PC-3 (cell line): ENCODE measurements around the gene WNK2. TPM values are rescaled to one million over a fixed set of nuclear protein-coding genes. Genes with fewer than 3 reads are reported as not detected.
A peak's percentile ranks its signal among the peaks of the same experiment; 100 is the strongest.

Experiments used
- ATAC-seq: fragments of 200-7000 bp; cut with Tn5 transposase; 2 replicates; pipeline ENCODE4 v1.9.1; 2020; ENCODE audit warnings: mild to moderate bottlenecking, moderate library complexity
- BruUV-seq: library from RNA; stranded (reverse); fragments of 400-500 nt; replicated peaks from 2 replicates; lab custom pipeline; 2021; lab: Mats Ljungman, UMichigan
- CTCF ChIA-PET: fragments of 300-600 bp; sonication (Branson Sonifier 250); formaldehyde crosslinking; loops from one replicate; lab custom pipeline; 2022; ENCODE audit warnings: antibody characterized with exemption; lab: Charles Lee
- POLR2A ChIA-PET: fragments of 300-600 bp; sonication (Branson Sonifier 250); formaldehyde crosslinking; loops from one replicate; lab custom pipeline; 2022; ENCODE audit warnings: antibody characterized with exemption; ENCODE audit not compliant: unreplicated experiment; lab: Charles Lee
- DNase-seq: peaks from one replicate; pipeline ENCODE4 v3.0.0-alpha.2; 2015
- H2AFZ ChIP-seq: fragments of 300-600 bp; sonication (generic); 2 replicates; pipeline ENCODE4 v1.6.0; 2016; ENCODE audit warnings: antibody characterized with exemption, low read length
- H3F3A ChIP-seq: fragments of 300-600 bp; sonication (generic); one replicate; pipeline ENCODE4 v1.6.0; 2017; ENCODE audit warnings: antibody characterized with exemption, low read length, control low read depth, mild to moderate bottlenecking; ENCODE audit not compliant: unreplicated experiment
- H3K27ac ChIP-seq: fragments of 300-600 bp; sonication (generic); 2 replicates; pipeline ENCODE4 v1.5.1; 2016; ENCODE audit warnings: mild to moderate bottlenecking, low read length
- H3K27me3 ChIP-seq: fragments of 300-600 bp; sonication (generic); 2 replicates; pipeline ENCODE4 v1.6.1; 2016; ENCODE audit warnings: low read length, mixed read lengths
- H3K36me3 ChIP-seq: fragments of 300-600 bp; sonication (generic); 2 replicates; pipeline ENCODE4 v1.6.1; 2016; ENCODE audit warnings: low read depth, mixed run types, low read length, mixed read lengths
- H3K4me1 ChIP-seq: fragments of 300-600 bp; sonication (generic); 2 replicates; pipeline ENCODE4 v1.5.1; 2016; ENCODE audit warnings: low read length; ENCODE audit not compliant: insufficient read depth
- H3K4me2 ChIP-seq: fragments of 300-600 bp; sonication (generic); 2 replicates; pipeline ENCODE4 v1.6.0; 2016; ENCODE audit warnings: low read length
- H3K4me3 ChIP-seq: fragments of 300-600 bp; sonication (generic); 2 replicates; pipeline ENCODE4 v1.5.1; 2016; ENCODE audit warnings: mild to moderate bottlenecking, low read length, mixed read lengths
- H3K79me2 ChIP-seq: fragments of 300-600 bp; sonication (generic); 2 replicates; pipeline ENCODE4 v1.6.1; 2017; ENCODE audit warnings: low read length, mixed read lengths
- H3K9ac ChIP-seq: fragments of 300-600 bp; sonication (generic); 2 replicates; pipeline ENCODE4 v1.6.0; 2016; ENCODE audit warnings: mild to moderate bottlenecking, low read length
- H3K9me2 ChIP-seq: fragments of 300-600 bp; sonication (generic); replicated peaks from 2 replicates; pipeline ENCODE4 v1.6.1; 2016; ENCODE audit warnings: mixed run types, low read length, mixed read lengths
- H3K9me3 ChIP-seq: fragments of 300-600 bp; sonication (generic); 2 replicates; pipeline ENCODE4 v1.6.1; 2016; ENCODE audit warnings: low read length, mixed read lengths
- H4K20me1 ChIP-seq: fragments of 300-600 bp; sonication (generic); 2 replicates; pipeline ENCODE4 v1.6.1; 2016; ENCODE audit warnings: low read length, mixed read lengths
- CTCF ChIP-seq: fragments of 300-600 bp; sonication (generic); conservative IDR thresholded peaks from 2 replicates; pipeline ENCODE4 v1.5.1; 2017; ENCODE audit warnings: antibody characterized with exemption, low read depth, mild to moderate bottlenecking, low read length
- EZH2 ChIP-seq: fragments of 300-600 bp; sonication (generic); IDR thresholded peaks from one replicate; pipeline ENCODE4 v1.6.1; 2017; ENCODE audit warnings: antibody characterized with exemption, mild to moderate bottlenecking, low read length; ENCODE audit not compliant: unreplicated experiment
- EZH2phosphoT487 ChIP-seq: fragments of 300-600 bp; sonication (generic); IDR thresholded peaks from 2 replicates; pipeline ENCODE4 v1.6.1; 2018; ENCODE audit warnings: mild to moderate bottlenecking, antibody characterized with exemption, low read length, borderline replicate concordance
- intact Hi-C: fragments of 100-400 bp; cut with micrococcal nuclease; formaldehyde crosslinking; loops from 2 replicates; pipeline ENCODE4 v1.9.0; 2023
- total RNA-seq: library from RNA; depleted of rRNA; stranded (reverse); fragments of >200 nt; gene quantifications from 2 replicates; pipeline ENCODE4 v1.2.3, GENCODE V29; 2014

WNK2 gene
- total RNA-seq, 1 experiment from 2014 or later: 11.7 TPM

- no peaks in the 10 kb centered on the region for H4K20me1 ChIP-seq
- 0 out of 2 replicates have a peak overlapping the region, but pooled peaks have one; percentile 82 for H3K4me2 ChIP-seq
- H3K4me3 ChIP-seq: no peak overlapping the region
- H3K9ac ChIP-seq: no peak overlapping the region
- BruUV-seq: no TSS peak
- no peaks in the 10 kb centered on the region for H3K9me2 ChIP-seq
- no peaks in the 10 kb centered on the region for H3K27me3 ChIP-seq
- no peaks in the 10 kb centered on the region for H3K36me3 ChIP-seq
- ChIA-PET POLR2A (no interaction called here), CTCF (no interaction called here)
- TF ChIP-seq EZH2phosphoT487: no peak
- no peak for TF ChIP-seq EZH2
- TF ChIP-seq CTCF: no peak
- no peak for ATAC-seq
- no peak overlapping the region for H2AFZ ChIP-seq
- H3F3A ChIP-seq: no peaks in the 10 kb centered on the region
- peaks cover 13% of the 10 kb centered on the region for H3K4me1 ChIP-seq
- DNase-seq: no peak
- H3K79me2 ChIP-seq: peaks cover 46% of the 10 kb centered on the region
- intact Hi-C loops: no loop called here
- H3K9me3 ChIP-seq: no peaks in the 10 kb centered on the region
- no peak overlapping the region for H3K27ac ChIP-seq
Measured at GRCh38 chr9:93187047-93187446, 3.1 kb downstream of the WNK2 start.

GRCh38 chr9:93187574-93187973 lies 3.6 kb downstream of the WNK2 start:
- H3K27me3 ChIP-seq: no peaks in the 10 kb centered on the region
- no peaks in the 10 kb centered on the region for H3F3A ChIP-seq
- H3K9ac ChIP-seq: no peak overlapping the region
- H4K20me1 ChIP-seq: no peaks in the 10 kb centered on the region
- H3K4me2 ChIP-seq: no peak overlapping the region
- CTCF ChIA-PET: no interaction called here
- no peaks in the 10 kb centered on the region for H3K9me2 ChIP-seq
- intact Hi-C loops: no loop called here
- no peak overlapping the region for H3K27ac ChIP-seq
- POLR2A ChIA-PET: no interaction called here
- DNase-seq (no peak), ATAC-seq (no peak)
- H3K4me1 ChIP-seq: peaks cover 13% of the 10 kb centered on the region
- H3K36me3 ChIP-seq: no peaks in the 10 kb centered on the region
- peaks cover 46% of the 10 kb centered on the region for H3K79me2 ChIP-seq
- no peak overlapping the region for H2AFZ ChIP-seq
- TF ChIP-seq EZH2: no peak
- TF ChIP-seq CTCF: no peak
- no peak for TF ChIP-seq EZH2phosphoT487
- H3K9me3 ChIP-seq: no peaks in the 10 kb centered on the region
- H3K4me3 ChIP-seq: no peak overlapping the region
- BruUV-seq: no TSS peak

- POLR2A ChIA-PET: interaction anchor here (0.6 kb wide), 1 partner anchor 185 kb away, joined by 3 read pairs; no protein-coding TSS in a partner anchor
- intact Hi-C loops: no loop called here
- CTCF ChIA-PET: no interaction called here
Measured at GRCh38 chr9:93188426-93189368, 4.8 kb downstream of the WNK2 start.

More at GRCh38 chr9:93188426-93189368, 4.8 kb downstream of the WNK2 start:
- Histone ChIP-seq H3F3A (no peaks in the 10 kb centered on the region), H3K27ac (no peak overlapping the region), H3K4me2 (no peak overlapping the region), H3K4me1 (peaks cover 13% of the 10 kb centered on the region), H3K27me3 (no peaks in the 10 kb centered on the region), H3K36me3 (no peaks in the 10 kb centered on the region), H3K4me3 (no peak overlapping the region), H3K9me2 (no peaks in the 10 kb centered on the region), H4K20me1 (no peaks in the 10 kb centered on the region), H3K9me3 (no peaks in the 10 kb centered on the region), H2AFZ (no peak overlapping the region), H3K9ac (no peak overlapping the region), H3K79me2 (peaks cover 46% of the 10 kb centered on the region)
- BruUV-seq: no TSS peak
- DNase-seq (no peak), ATAC-seq (no peak)
- TF ChIP-seq CTCF: no peak
- no peak for TF ChIP-seq EZH2phosphoT487
- no peak for TF ChIP-seq EZH2
